D721Med (cell line): ENCODE results near the gene SUCLA2.

Experiments used
- DNase-seq: peaks from one replicate; pipeline ENCODE4 v3.0.0; 2011; ENCODE audit warnings: low spot score; ENCODE audit not compliant: insufficient read length
- FAIRE-seq: peaks from 2 replicates; lab custom pipeline; 2011; peaks lifted over from hg19 to GRCh38; lab: Jason Lieb, UNC
- TF ChIP-seq, protein P1 (sequence below): IDR thresholded peaks from 2 replicates; pipeline ENCODE4 v1.5.1; 2012; ENCODE audit warnings: mild to moderate bottlenecking, control low read depth; ENCODE audit not compliant: insufficient read depth; ENCODE audit errors: missing control alignments

The SUCLA2 gene

DNA sequence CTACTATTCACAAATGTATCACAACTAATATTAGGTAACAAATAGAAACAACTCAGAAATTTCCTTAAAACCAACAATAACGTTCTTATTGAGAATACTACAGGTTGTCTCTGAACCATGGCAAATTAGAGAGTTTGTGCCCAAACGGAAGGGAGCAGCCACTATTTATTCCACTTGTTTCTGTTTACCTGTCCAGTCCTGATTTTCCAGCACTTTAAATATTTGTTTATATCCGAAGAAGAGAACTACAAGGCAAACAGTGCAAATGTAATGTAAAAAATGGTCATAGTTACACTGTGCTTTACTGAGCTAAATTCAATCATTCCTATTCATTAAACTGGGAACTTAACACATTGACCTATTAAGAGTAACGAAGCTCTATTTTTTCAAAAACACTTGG, 9.2 kb downstream of the SUCLA2 start:
- TF ChIP-seq, protein P1, sequence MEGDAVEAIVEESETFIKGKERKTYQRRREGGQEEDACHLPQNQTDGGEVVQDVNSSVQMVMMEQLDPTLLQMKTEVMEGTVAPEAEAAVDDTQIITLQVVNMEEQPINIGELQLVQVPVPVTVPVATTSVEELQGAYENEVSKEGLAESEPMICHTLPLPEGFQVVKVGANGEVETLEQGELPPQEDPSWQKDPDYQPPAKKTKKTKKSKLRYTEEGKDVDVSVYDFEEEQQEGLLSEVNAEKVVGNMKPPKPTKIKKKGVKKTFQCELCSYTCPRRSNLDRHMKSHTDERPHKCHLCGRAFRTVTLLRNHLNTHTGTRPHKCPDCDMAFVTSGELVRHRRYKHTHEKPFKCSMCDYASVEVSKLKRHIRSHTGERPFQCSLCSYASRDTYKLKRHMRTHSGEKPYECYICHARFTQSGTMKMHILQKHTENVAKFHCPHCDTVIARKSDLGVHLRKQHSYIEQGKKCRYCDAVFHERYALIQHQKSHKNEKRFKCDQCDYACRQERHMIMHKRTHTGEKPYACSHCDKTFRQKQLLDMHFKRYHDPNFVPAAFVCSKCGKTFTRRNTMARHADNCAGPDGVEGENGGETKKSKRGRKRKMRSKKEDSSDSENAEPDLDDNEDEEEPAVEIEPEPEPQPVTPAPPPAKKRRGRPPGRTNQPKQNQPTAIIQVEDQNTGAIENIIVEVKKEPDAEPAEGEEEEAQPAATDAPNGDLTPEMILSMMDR = no peak
- FAIRE-seq (no peak), DNase-seq (no peak)

DNA sequence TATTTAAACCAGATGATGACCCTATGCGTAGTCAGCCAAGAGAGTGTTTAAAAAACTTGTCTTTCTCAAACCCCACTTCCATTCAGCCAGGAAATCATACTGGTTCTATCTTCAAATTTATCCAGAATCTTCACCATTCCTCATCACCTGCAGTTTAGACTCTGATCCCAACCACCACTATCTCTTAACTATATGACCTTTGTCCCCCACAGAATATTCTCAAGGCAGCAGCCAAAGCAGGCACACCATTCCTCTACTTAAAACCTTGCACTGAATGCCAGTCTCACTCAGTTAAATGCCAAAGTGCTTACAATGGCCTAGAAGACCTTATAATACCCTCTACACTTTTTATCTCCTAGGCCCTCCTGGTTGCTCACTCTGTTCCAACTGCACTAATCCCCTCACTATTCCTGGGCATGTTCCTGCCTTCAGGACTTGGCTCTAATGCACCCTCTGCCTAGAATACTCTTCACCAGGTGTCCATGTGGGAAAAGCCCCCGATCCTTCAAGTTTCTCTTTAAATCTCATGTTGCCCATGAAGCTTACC, 10.1 kb downstream of the SUCLA2 start:
- no peak for DNase-seq
- TF ChIP-seq, protein P1 = no peak
- no peak for FAIRE-seq

DNA sequence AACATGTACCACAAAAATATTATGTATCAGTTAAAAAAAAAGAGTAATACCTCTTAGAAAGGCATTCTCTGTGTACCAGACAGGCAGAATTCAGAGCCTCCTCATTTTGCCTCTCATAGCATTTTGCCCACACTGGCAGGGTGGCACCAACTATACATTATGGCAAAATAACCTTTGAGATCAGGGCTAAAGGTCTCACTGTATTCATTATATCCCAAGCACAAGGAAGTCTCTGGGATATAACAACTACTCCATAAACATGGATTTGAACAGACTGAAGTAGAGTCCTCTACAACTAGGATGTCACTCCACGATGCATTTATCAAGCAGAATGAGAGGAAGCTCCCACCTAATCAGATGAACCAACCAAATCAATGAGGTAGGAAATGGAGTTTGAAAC, 10.6 kb downstream of the SUCLA2 start:
- DNase-seq (no peak), FAIRE-seq (no peak)
- TF ChIP-seq, protein P1 = no peak

DNA sequence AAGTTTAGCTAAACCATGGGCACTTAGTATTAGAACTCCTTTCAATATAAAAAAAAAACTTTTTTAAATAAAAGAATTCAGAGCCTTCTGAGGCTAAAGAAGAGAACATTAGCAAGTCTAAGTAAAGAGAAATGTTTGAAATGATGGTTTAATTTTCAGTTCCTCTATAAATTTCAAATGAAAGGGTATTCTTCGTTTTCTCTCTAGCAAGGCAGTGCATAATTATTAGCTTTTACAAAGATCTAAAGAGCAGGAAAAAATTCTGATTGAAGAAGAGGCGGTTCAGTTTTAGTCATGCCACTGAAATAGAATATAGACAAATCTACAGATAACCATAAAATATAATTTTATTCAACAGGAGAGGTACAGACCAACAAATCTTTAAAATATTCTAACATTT, 18.0 kb downstream of the SUCLA2 start:
- FAIRE-seq = no peak
- TF ChIP-seq, protein P1 = no peak

DNA sequence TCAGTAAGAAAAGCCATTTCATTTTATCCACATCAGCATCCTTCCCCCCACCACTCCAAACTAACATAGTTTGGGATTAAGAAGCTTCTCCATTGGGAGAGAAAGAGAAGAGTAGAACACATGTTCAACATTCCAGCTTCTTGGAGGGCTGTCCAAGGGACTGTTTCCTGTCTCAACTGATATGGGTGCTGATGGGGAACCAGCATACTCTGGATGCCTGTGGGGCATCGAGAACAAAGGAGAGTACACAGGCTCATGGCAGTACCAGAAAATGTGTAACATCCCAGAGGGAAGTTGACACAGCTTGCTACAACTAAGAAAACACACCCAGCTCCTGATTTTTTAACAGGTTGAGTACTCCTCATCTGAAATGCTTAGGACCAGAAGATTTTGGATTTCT, 24.7 kb downstream of the SUCLA2 start:
- FAIRE-seq (no peak), DNase-seq (no peak)
- TF ChIP-seq, protein P1 = no peak

More for the DNA sequence above, 18.0 kb downstream of the SUCLA2 start:
- DNase-seq = no peak

DNA sequence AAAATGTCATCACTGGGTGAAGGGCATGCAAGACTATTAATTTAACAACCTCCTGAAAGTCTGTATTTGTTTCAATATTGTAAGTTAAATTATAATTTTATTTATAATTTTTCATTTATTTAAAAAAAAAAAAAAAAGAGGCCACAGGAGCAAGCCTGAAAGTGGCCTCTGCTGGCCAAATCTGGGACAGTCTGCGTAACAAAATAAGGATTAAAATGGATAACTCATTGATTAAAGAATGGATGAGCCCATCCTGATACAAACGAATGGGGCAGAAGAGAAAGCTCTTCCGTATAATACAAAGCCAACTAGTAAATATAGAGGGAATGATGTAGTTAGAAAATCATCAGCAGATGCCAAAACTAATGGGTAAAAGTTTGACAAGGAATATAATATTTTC, 36.2 kb downstream of the SUCLA2 start:
- FAIRE-seq (no peak), DNase-seq (no peak)
- TF ChIP-seq, protein P1 = no peak

DNA sequence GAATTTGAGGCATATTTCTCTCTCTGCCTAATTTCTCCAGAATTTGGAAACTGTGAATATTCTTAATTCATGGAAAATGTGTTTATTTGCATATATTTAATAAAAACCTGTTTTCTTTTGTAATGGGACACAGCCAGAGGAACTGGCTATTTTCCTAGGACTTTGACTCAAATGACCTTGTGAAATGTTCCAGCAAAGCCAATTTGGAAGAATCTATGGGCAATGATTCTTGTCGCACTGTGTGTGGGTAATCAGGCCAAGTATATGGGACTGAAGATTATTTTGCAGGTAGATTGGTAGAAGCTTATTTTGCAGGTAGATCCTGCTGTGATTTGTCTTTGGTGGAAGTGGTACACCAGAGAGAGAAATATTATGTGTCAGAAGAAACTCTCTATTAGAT, 38.8 kb downstream of the SUCLA2 start:
- no peak for DNase-seq
- TF ChIP-seq, protein P1 = no peak
- no peak for FAIRE-seq
